Psoas muscle (tissue), 8 donors: Measurements from ENCODE around the gene ACAA2. TPM values are rescaled to one million over a fixed set of nuclear protein-coding genes. Genes with fewer than 3 reads are reported as not detected.
A peak's percentile ranks its signal among the peaks of the same experiment; 100 is the strongest.
"Not testable (repeated sequence)": the region's sequence is repeated elsewhere in the genome, so short reads cannot be mapped to it uniquely, and the experiment has no call there.

Experiments
- ATAC-seq, 4 donors: fragments of 200-7000 bp; cut with Tn5 transposase; one replicate each; pipeline ENCODE4 v1.9.1; 2020; ENCODE audit warnings: moderate library complexity in 3 of 4, mild to moderate bottlenecking in 2 of 4
- DNase-seq, 2 donors: peaks; one replicate each; pipeline ENCODE4 v3.0.0-alpha.2; 2020
- H3K27ac ChIP-seq: fragments of 200-600 bp; one replicate; pipeline ENCODE4 v1.8.0; 2022
- H3K27me3 ChIP-seq, 3 donors: fragments of 200-600 bp in 1 of 3; one replicate each; pipeline versions ENCODE4 v1.6.1 to v1.8.0; 2013 to 2022; ENCODE audit warnings: low read length in 2 of 3, mild to moderate bottlenecking in 2 of 3, moderate library complexity in 1 of 3; ENCODE audit not compliant: insufficient read depth in 3 of 3
- H3K36me3 ChIP-seq, 2 donors: fragments of 200-600 bp in 1 of 2; one replicate each; pipeline versions ENCODE4 v1.6.1 to v1.8.0; 2013 to 2022; ENCODE audit warnings: low read depth in 1 of 2, mild to moderate bottlenecking in 1 of 2, moderate library complexity in 1 of 2; ENCODE audit not compliant: insufficient read depth in 1 of 2
- H3K4me1 ChIP-seq: fragments of 200-600 bp; one replicate; pipeline ENCODE4 v1.8.0; 2022
- H3K4me3 ChIP-seq: fragments of 200-600 bp; one replicate; pipeline ENCODE4 v1.8.0; 2022; ENCODE audit warnings: mild to moderate bottlenecking
- H3K9me3 ChIP-seq: fragments of 200-600 bp; one replicate; pipeline ENCODE4 v1.8.0; 2022
- CTCF ChIP-seq: fragments of 200-600 bp; IDR thresholded peaks from one replicate; pipeline ENCODE4 v1.8.0; 2022; ENCODE audit warnings: antibody characterized with exemption
- WGBS, 3 donors: extraction: QIAGEN DNeasy Blood & Tissue Kit; methylation state at CpG; one replicate each; pipeline versions ENCODE4 v1.1.6 to v1.1.7; 2013; 5-methylcytosine and 5-hydroxymethylcytosine counted together
- intact Hi-C, 2 donors: fragments of 100-400 bp; cut with DNase I; formaldehyde crosslinking; loops; one replicate each; pipeline versions ENCODE4 v1.11.0 to v1.14.2; 2022
- polyA plus RNA-seq, 3 donors: library from polyadenylated mRNA; stranded (reverse); fragments of 200-250 nt; gene quantifications; one replicate each; pipeline ENCODE4 v1.2.3, GENCODE V29; 2013
- total RNA-seq, 4 donors: library from RNA; stranded (reverse); fragmentation: NEBNext Ultra II Directional in 2 of 4; extraction: Animal tissue kit (Norgen Biotek cat#: 25700) in 2 of 4; gene quantifications; one replicate each; pipeline versions ENCODE4 v1.2.1 to v1.2.4, GENCODE V29; 2021 to 2023
- donor health status: healthy with polysubstance abuse.
- donor health status: DM: no; HTN: no; CAD: no; lungs with moderate emphysema.
- donor health status: Bipolar disorder and iron deficiency.
- donor health status: healthy.
- donor health status: DM: yes; HTN: yes; CAD: no.
- donor health status: DM: no; HTN: no; CAD: no.
- donor health status: DM: no; HTN: no; CAD: no.
- donor health status: DM: yes; HTN: yes; CAD: no.

Gene ACAA2
- total and polyA plus RNA-seq, 7 donors = 75.5 to 158 (median 95.4) TPM

- DNase-seq (peak; percentile 75 to 79), ATAC-seq (peak; percentile 66 to 77 (median 72))
- Histone ChIP-seq H3K4me1 (peaks cover 12% of the 10 kb centered on the region), H3K36me3 (peaks cover 0 to 4% of the 10 kb centered on the region in 2 donors), H3K27ac (peak overlapping the region; percentile 93), H3K4me3 (peak overlapping the region; percentile 85), H3K9me3 (peaks cover 7% of the 10 kb centered on the region), H3K27me3 (no peaks in the 10 kb centered on the region)
- intact Hi-C loops = loop anchor here (10.0 kb wide), 3 partner anchors 319 to 461 kb away; partner anchors contain the start of genes MYO5B (in 1 of the 2) and RPL17 (in 1 of the 2)
- WGBS, 3 donors = 0 to 1% (median 1%) methylated on average over 23 to 24 of the region's 24 CpGs
- no peak for TF ChIP-seq CTCF
Observed at GRCh38 chr18:49814147-49814499, 790 bp upstream of the ACAA2 start.

GRCh38 chr18:49813069-49813318, 339 bp downstream of the ACAA2 start:
- TF ChIP-seq CTCF = no peak
- peak overlapping the region; percentile 93 for H3K27ac ChIP-seq
- peak overlapping the region; percentile 85 for H3K4me3 ChIP-seq
- peak; percentile 37 to 62 for DNase-seq
- no peaks in the 10 kb centered on the region for H3K27me3 ChIP-seq
- H3K9me3 ChIP-seq = peaks cover 12% of the 10 kb centered on the region
- H3K4me1 ChIP-seq = peaks cover 12% of the 10 kb centered on the region
- 1% methylated on average over 14 to 17 of the region's 17 CpGs for WGBS, 3 donors
- peak; percentile 29 to 60 (median 37) for ATAC-seq
- intact Hi-C loops = loop anchor here (10.0 kb wide), 3 partner anchors 318 to 462 kb away; partner anchors contain the start of genes MYO5B (in 1 of the 2) and RPL17 (in 1 of the 2)
- peaks cover 0 to 1% of the 10 kb centered on the region in 2 donors for H3K36me3 ChIP-seq

GRCh38 chr18:49812286-49813068, 856 bp downstream of the ACAA2 start:
- Histone ChIP-seq H3K27me3 (no peaks in the 10 kb centered on the region), H3K4me1 (peaks cover 12% of the 10 kb centered on the region), H3K9me3 (peaks cover 12% of the 10 kb centered on the region), H3K27ac (peak overlapping the region; percentile 93), H3K4me3 (peak overlapping the region; percentile 85), H3K36me3 (no peaks in the 10 kb centered on the region)
- 22 to 24% (median 24%) methylated on average over 13 of the region's 13 CpGs for WGBS, 3 donors
- DNase-seq = no peak
- ATAC-seq = no peak
- intact Hi-C loops = loop anchor here (10.0 kb wide), 3 partner anchors 318 to 462 kb away; partner anchors contain the start of genes MYO5B (in 1 of the 2) and RPL17 (in 1 of the 2)
- TF ChIP-seq CTCF = no peak

GRCh38 chr18:49811151-49811938, 2.0 kb downstream of the ACAA2 start:
- DNase-seq (no peak), ATAC-seq (no peak)
- intact Hi-C loops = loop anchor here (10.0 kb wide), 3 partner anchors 317 to 463 kb away; partner anchors contain the start of genes MYO5B (in 1 of the 2) and RPL17 (in 1 of the 2)
- TF ChIP-seq CTCF = no peak
- 44 to 49% (median 48%) methylated on average over 7 of the region's 7 CpGs for WGBS, 3 donors
- Histone ChIP-seq H3K36me3 (no peaks in the 10 kb centered on the region), H3K9me3 (peaks cover 12% of the 10 kb centered on the region), H3K4me3 (peak overlapping the region; percentile 85), H3K27me3 (no peaks in the 10 kb centered on the region), H3K27ac (no peak overlapping the region), H3K4me1 (peaks cover 12% of the 10 kb centered on the region)

- H3K27me3 ChIP-seq, DNase-seq, H3K27ac ChIP-seq, ATAC-seq, H3K4me3 ChIP-seq, intact Hi-C loops, H3K36me3 ChIP-seq: not testable (repeated sequence)
- Histone ChIP-seq H3K4me1 (peaks cover 12% of the 10 kb centered on the region), H3K9me3 (peaks cover 12% of the 10 kb centered on the region)
- WGBS, 3 donors = 95 to 97% (median 97%) methylated on average over 10 of the region's 10 CpGs
Observed at GRCh38 chr18:49808553-49809191, 4.7 kb downstream of the ACAA2 start.
